HG03558 (cell line): ENCODE data around the gene FGF2.
"Not testable (repeated sequence)": the region's sequence is repeated elsewhere in the genome, so short reads cannot be mapped to it uniquely, and the experiment has no call there.

ENCODE experiments used
- ATAC-seq: cut with Tn5 transposase; IDR thresholded peaks from one replicate; pipeline ENCODE4 v1.9.1; 2021; ENCODE audit warnings: moderate number of reproducible peaks; ENCODE audit not compliant: unreplicated experiment; ENCODE audit errors: extremely low read depth

Gene FGF2

GRCh38 chr4:122842984-122843531 is 16.4 kb downstream of the FGF2 start:
- ATAC-seq = no peak

- ATAC-seq = not testable (repeated sequence)
Measured at GRCh38 chr4:122844391-122844790, 17.8 kb downstream of the FGF2 start.

- ATAC-seq = no peak
Measured at GRCh38 chr4:122845066-122845465, 18.4 kb downstream of the FGF2 start.

- no peak for ATAC-seq
Measured at GRCh38 chr4:122845760-122846159, 19.1 kb downstream of the FGF2 start.

GRCh38 chr4:122847931-122848330 is 21.3 kb downstream of the FGF2 start:
- ATAC-seq = no peak

GRCh38 chr4:122849789-122850188 is 23.2 kb downstream of the FGF2 start:
- ATAC-seq = not testable (repeated sequence)

GRCh38 chr4:122851568-122851967 is 24.9 kb downstream of the FGF2 start:
- no peak for ATAC-seq

GRCh38 chr4:122854447-122855352 is 28.1 kb downstream of the FGF2 start:
- no peak for ATAC-seq

- ATAC-seq = no peak
Measured at GRCh38 chr4:122855353-122855890, 28.8 kb downstream of the FGF2 start.

GRCh38 chr4:122857160-122857559 is 30.5 kb downstream of the FGF2 start:
- no peak for ATAC-seq

- no peak for ATAC-seq
Measured at GRCh38 chr4:122858705-122859104, 32.1 kb downstream of the FGF2 start.

- no peak for ATAC-seq
Measured at GRCh38 chr4:122861172-122861943, 34.7 kb downstream of the FGF2 start.

- ATAC-seq = no peak
Measured at GRCh38 chr4:122863639-122864038, 37.0 kb downstream of the FGF2 start.

- ATAC-seq = no peak
Measured at GRCh38 chr4:122865425-122865824, 38.8 kb downstream of the FGF2 start.

- ATAC-seq = not testable (repeated sequence)
Measured at GRCh38 chr4:122868235-122868634, 41.6 kb downstream of the FGF2 start.

GRCh38 chr4:122873146-122873545 is 46.5 kb downstream of the FGF2 start:
- ATAC-seq = no peak

GRCh38 chr4:122873821-122874593 is 47.4 kb downstream of the FGF2 start:
- ATAC-seq = no peak

GRCh38 chr4:122875949-122876348 is 49.3 kb downstream of the FGF2 start:
- ATAC-seq = no peak

- no peak for ATAC-seq
Measured at GRCh38 chr4:122876456-122876855, 49.8 kb downstream of the FGF2 start.

- no peak for ATAC-seq
Measured at GRCh38 chr4:122879001-122879400, 52.4 kb downstream of the FGF2 start.
